GM12874 (cell line): ENCODE data around the gene MYH11.

ENCODE experiments used
- CTCF ChIP-seq: IDR thresholded peaks from 2 replicates; pipeline ENCODE4 v1.5.1; 2011; ENCODE audit warnings: low read depth, mild to moderate bottlenecking, control low read depth, low read length, moderate library complexity; ENCODE audit not compliant: insufficient read depth

The MYH11 gene

GRCh38 chr16:15897834-15898254, 41.0 kb upstream of the MYH11 start:
- TF ChIP-seq CTCF, result no peak

GRCh38 chr16:15897121-15897780, 40.4 kb upstream of the MYH11 start:
- TF ChIP-seq CTCF, result no peak

- TF ChIP-seq CTCF, result no peak
Measured at GRCh38 chr16:15894571-15895374, 37.9 kb upstream of the MYH11 start.

- no peak for TF ChIP-seq CTCF
Measured at GRCh38 chr16:15891508-15891907, 34.7 kb upstream of the MYH11 start.

- TF ChIP-seq CTCF, result 0 out of 2 replicates have a peak, but pooled peaks have one; percentile 6
Measured at GRCh38 chr16:15888072-15888976, 31.5 kb upstream of the MYH11 start, which contains the start of gene CEP20. CEP20 (minus strand) TSS chr16:15888603; CDS start chr16:15888585, 18 bp downstream.

GRCh38 chr16:15887283-15887682, 30.5 kb upstream of the MYH11 start:
- no peak for TF ChIP-seq CTCF

GRCh38 chr16:15886078-15886477, 29.2 kb upstream of the MYH11 start:
- TF ChIP-seq CTCF, result no peak
